ENCODE data around the gene ENTPD6.

Gene ENTPD6

GRCh38 chr20:25251019-25251418 is 55.5 kb downstream of the ENTPD6 start:
- no peak for TF ChIP-seq CTCF (IDR thresholded peaks at IDR 0.05; ENCODE audit: insufficient read depth, low read length, poor library complexity, severe bottlenecking)
- DNase-seq (ENCODE audit: extremely low read depth, insufficient read length), result no peak
- Histone ChIP-seq H3K27me3 (replicated peaks; ENCODE audit: control insufficient read depth, insufficient read depth, low read length) (no peaks in the 10 kb centered on the region), H3K36me3 (ENCODE audit: control insufficient read depth, insufficient read depth, low read length) (peaks cover 7% of the 10 kb centered on the region), H3K4me3 (replicated peaks; ENCODE audit: low read depth, low read length) (no peak overlapping the region)

GRCh38 chr20:25251558-25251957 is 56.0 kb downstream of the ENTPD6 start:
- DNase-seq (ENCODE audit: extremely low read depth, insufficient read length), result no peak
- no peak overlapping the region for H3K4me3 ChIP-seq (replicated peaks; ENCODE audit: low read depth, low read length)

GRCh38 chr20:25252230-25252651 is 56.7 kb downstream of the ENTPD6 start:
- no peak for TF ChIP-seq CTCF (IDR thresholded peaks at IDR 0.05; ENCODE audit: insufficient read depth, low read length, poor library complexity, severe bottlenecking)
- H3K27me3 ChIP-seq (replicated peaks; ENCODE audit: control insufficient read depth, insufficient read depth, low read length), result no peaks in the 10 kb centered on the region
- H3K36me3 ChIP-seq (ENCODE audit: control insufficient read depth, insufficient read depth, low read length), result peaks cover 7% of the 10 kb centered on the region
- no peak overlapping the region for H3K4me3 ChIP-seq (replicated peaks; ENCODE audit: low read depth, low read length)
- no peak for DNase-seq (ENCODE audit: extremely low read depth, insufficient read length)

More at GRCh38 chr20:25251558-25251957, 56.0 kb downstream of the ENTPD6 start:
- TF ChIP-seq CTCF (IDR thresholded peaks at IDR 0.05; ENCODE audit: insufficient read depth, low read length, poor library complexity, severe bottlenecking), result no peak
- H3K27me3 ChIP-seq (replicated peaks; ENCODE audit: control insufficient read depth, insufficient read depth, low read length), result no peaks in the 10 kb centered on the region
- H3K36me3 ChIP-seq (ENCODE audit: control insufficient read depth, insufficient read depth, low read length), result peaks cover 7% of the 10 kb centered on the region

GRCh38 chr20:25252686-25253421 is 57.3 kb downstream of the ENTPD6 start:
- Histone ChIP-seq H3K36me3 (ENCODE audit: control insufficient read depth, insufficient read depth, low read length) (peaks cover 7% of the 10 kb centered on the region), H3K4me3 (replicated peaks; ENCODE audit: low read depth, low read length) (no peak overlapping the region), H3K27me3 (replicated peaks; ENCODE audit: control insufficient read depth, insufficient read depth, low read length) (no peaks in the 10 kb centered on the region)
- DNase-seq (ENCODE audit: extremely low read depth, insufficient read length), result no peak
- TF ChIP-seq CTCF (IDR thresholded peaks at IDR 0.05; ENCODE audit: insufficient read depth, low read length, poor library complexity, severe bottlenecking), result no peak

- Histone ChIP-seq H3K36me3 (ENCODE audit: control insufficient read depth, insufficient read depth, low read length) (peaks cover 8% of the 10 kb centered on the region), H3K27me3 (replicated peaks; ENCODE audit: control insufficient read depth, insufficient read depth, low read length) (no peaks in the 10 kb centered on the region), H3K4me3 (replicated peaks; ENCODE audit: low read depth, low read length) (no peak overlapping the region)
- no peak for DNase-seq (ENCODE audit: extremely low read depth, insufficient read length)
- no peak for TF ChIP-seq CTCF (IDR thresholded peaks at IDR 0.05; ENCODE audit: insufficient read depth, low read length, poor library complexity, severe bottlenecking)
Observed at GRCh38 chr20:25253606-25254275, 58.2 kb downstream of the ENTPD6 start.
